Hepatocyte (in vitro differentiated cells): ENCODE measurements around the gene ARHGAP25. TPM values are rescaled to one million over a fixed set of nuclear protein-coding genes. Genes with fewer than 3 reads are reported as not detected.

ENCODE experiments used
- DNase-seq: peaks from one replicate; pipeline ENCODE4 v3.0.0-alpha.2; 2016; ENCODE audit warnings: low spot score
- H2AFZ ChIP-seq: fragments of 200-600 bp; sonication (generic); 2 replicates; pipeline ENCODE4 v1.6.0; 2016; ENCODE audit warnings: antibody characterized with exemption, mild to moderate bottlenecking
- H3K27ac ChIP-seq: fragments of 200-600 bp; sonication (generic); 2 replicates; pipeline ENCODE4 v1.5.1; 2016; ENCODE audit warnings: mild to moderate bottlenecking
- H3K27me3 ChIP-seq: fragments of 200-600 bp; sonication (generic); 2 replicates; pipeline ENCODE4 v1.6.1; 2016
- H3K36me3 ChIP-seq: fragments of 200-600 bp; sonication (generic); replicated peaks from 2 replicates; pipeline ENCODE4 v1.5.1; 2016; ENCODE audit warnings: low read depth; ENCODE audit not compliant: insufficient read depth
- H3K4me1 ChIP-seq: fragments of 200-600 bp; sonication (generic); 2 replicates; pipeline ENCODE4 v1.5.1; 2016; ENCODE audit warnings: mild to moderate bottlenecking, moderate library complexity; ENCODE audit not compliant: insufficient read depth
- H3K4me2 ChIP-seq: fragments of 200-600 bp; sonication (generic); 2 replicates; pipeline ENCODE4 v1.6.0; 2016
- H3K4me3 ChIP-seq: fragments of 200-600 bp; sonication (generic); 2 replicates; pipeline ENCODE4 v1.5.1; 2016; ENCODE audit warnings: mild to moderate bottlenecking
- H3K79me2 ChIP-seq: fragments of 200-600 bp; sonication (generic); 2 replicates; pipeline ENCODE4 v1.6.0; 2017; ENCODE audit warnings: mild to moderate bottlenecking
- H3K9me2 ChIP-seq: fragments of 200-600 bp; sonication (generic); replicated peaks from 2 replicates; pipeline ENCODE4 v1.6.0; 2017; ENCODE audit warnings: mild to moderate bottlenecking; ENCODE audit not compliant: insufficient read depth
- H3K9me3 ChIP-seq: fragments of 200-600 bp; sonication (generic); 2 replicates; pipeline ENCODE4 v1.5.1; 2016; ENCODE audit warnings: low read depth, mild to moderate bottlenecking
- H4K20me1 ChIP-seq: fragments of 200-600 bp; sonication (generic); 2 replicates; pipeline ENCODE4 v1.6.0; 2016; ENCODE audit warnings: mild to moderate bottlenecking; ENCODE audit not compliant: insufficient read depth, poor library complexity, severe bottlenecking
- CTCF ChIP-seq: fragments of 200-600 bp; sonication (generic); IDR thresholded peaks from 2 replicates; pipeline ENCODE4 v1.5.1; 2016; ENCODE audit warnings: antibody characterized with exemption, mild to moderate bottlenecking; ENCODE audit not compliant: poor library complexity
- EZH2 ChIP-seq: fragments of 200-600 bp; sonication (generic); IDR thresholded peaks from 2 replicates; pipeline ENCODE4 v1.6.1; 2016; ENCODE audit warnings: antibody characterized with exemption, mild to moderate bottlenecking, borderline replicate concordance
- EZH2phosphoT487 ChIP-seq: fragments of 200-600 bp; sonication (generic); IDR thresholded peaks from one replicate; pipeline ENCODE4 v1.6.1; 2018; ENCODE audit warnings: antibody characterized with exemption, mild to moderate bottlenecking, low read depth, moderate library complexity; ENCODE audit not compliant: unreplicated experiment, severe bottlenecking
- WGBS: methylation state at CpG from one replicate; pipeline ENCODE4 v1.1.6; 2016; ENCODE audit warnings: low lambda C conversion rate; ENCODE audit errors: missing lambda C conversion rate; 5-methylcytosine and 5-hydroxymethylcytosine counted together
- polyA plus RNA-seq: library from polyadenylated mRNA; unstranded; fragments of >200 nt; fragmentation: Nextera tagmentation; extraction: Ambion mirVana; gene quantifications from 2 replicates; pipeline ENCODE4 v1.2.1, GENCODE V29; 2016
- total RNA-seq: library from RNA; depleted of rRNA; stranded (reverse); fragments of >200 nt; gene quantifications from 2 replicates; pipeline ENCODE4 v1.2.3, GENCODE V29; 2014

ARHGAP25 gene
- total and polyA plus RNA-seq, 2 experiments from 2014 or later: 0.21 to 0.47 TPM

DNA sequence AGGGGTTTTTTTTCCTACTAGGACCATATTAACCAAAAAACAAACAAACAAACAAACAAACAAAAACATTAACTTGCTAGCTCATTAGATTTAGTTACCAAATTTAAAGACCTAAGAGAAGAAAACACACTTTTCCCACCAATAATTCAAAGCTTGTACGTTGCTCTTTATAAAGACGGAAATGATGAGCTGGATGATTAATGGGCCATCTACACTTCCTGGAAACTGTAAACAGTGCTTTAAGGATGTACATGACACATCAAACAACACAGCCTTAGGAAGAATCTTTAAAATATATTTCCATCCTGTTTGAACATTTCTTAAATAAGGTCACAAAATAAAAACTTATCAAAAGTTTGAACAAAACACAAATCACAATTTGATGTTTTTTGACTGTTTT is 135.6 kb downstream of the ARHGAP25 start:
- H3K4me2 ChIP-seq: no peak overlapping the region
- no peaks in the 10 kb centered on the region for H3K9me2 ChIP-seq
- H3K36me3 ChIP-seq: no peaks in the 10 kb centered on the region
- no peak overlapping the region for H2AFZ ChIP-seq
- DNase-seq: no peak
- H3K79me2 ChIP-seq: no peaks in the 10 kb centered on the region
- H3K9me3 ChIP-seq: no peaks in the 10 kb centered on the region
- TF ChIP-seq EZH2: no peak
- TF ChIP-seq EZH2phosphoT487: no peak
- TF ChIP-seq CTCF: no peak
- H3K27me3 ChIP-seq: no peaks in the 10 kb centered on the region
- no peak overlapping the region for H3K27ac ChIP-seq
- no peaks in the 10 kb centered on the region for H3K4me1 ChIP-seq
- 68% methylated on average over 2 of the region's 2 CpGs for WGBS
- no peaks in the 10 kb centered on the region for H4K20me1 ChIP-seq
- no peak overlapping the region for H3K4me3 ChIP-seq

- Histone ChIP-seq H4K20me1 (no peaks in the 10 kb centered on the region), H3K4me3 (no peak within 1 kb of the TSS), H2AFZ (no peak within 1 kb of the TSS), H3K9me2 (no peaks in the 10 kb centered on the region), H3K79me2 (no peaks in the 10 kb centered on the region), H3K27me3 (no peaks in the 10 kb centered on the region), H3K9me3 (no peaks in the 10 kb centered on the region), H3K27ac (no peak within 1 kb of the TSS), H3K4me2 (no peak within 1 kb of the TSS), H3K36me3 (no peaks in the 10 kb centered on the region), H3K4me1 (no peaks in the 10 kb centered on the region)
- DNase-seq: no peak
- 66% methylated on average over 6 of the region's 6 CpGs for WGBS
- no peak for TF ChIP-seq CTCF
- no peak for TF ChIP-seq EZH2phosphoT487
- no peak for TF ChIP-seq EZH2
These were observed 136.7 kb downstream of the ARHGAP25 start, which contains the start of gene BMP10 for GRCh38 chr2:68871159-68871764. TSS of gene BMP10 (minus strand) at chr2:68871397. CDS start at chr2:68871358, 39 bp downstream.

Other genes starting within 250 kb of the ARHGAP25 start
- gene PROKR1, start 91.2 kb upstream of the ARHGAP25 start, total RNA-seq: 0.20 TPM in 1 of 2 replicates, not detected in the other
- not detected in 2 replicates for gene PROKR1, start 91.2 kb upstream of the ARHGAP25 start, polyA plus RNA-seq
- gene BMP10, start 136.6 kb downstream of the ARHGAP25 start, total RNA-seq: 0.12 and 0.27 TPM in 2 replicates
- gene BMP10, start 136.6 kb downstream of the ARHGAP25 start, polyA plus RNA-seq: not detected in 2 replicates
- not detected in 2 replicates for gene GKN2, start 218.1 kb downstream of the ARHGAP25 start, total RNA-seq
- not detected in 2 replicates for gene GKN2, start 218.1 kb downstream of the ARHGAP25 start, polyA plus RNA-seq
- 0.53 TPM in 1 of 2 replicates, not detected in the other for gene GKN1, start 239.8 kb downstream of the ARHGAP25 start, total RNA-seq
- gene GKN1, start 239.8 kb downstream of the ARHGAP25 start, polyA plus RNA-seq: 0.25 and 0.79 TPM in 2 replicates